ENCODE data around the gene RTN4RL2. TPM values are rescaled to one million over a fixed set of nuclear protein-coding genes. Genes with fewer than 3 reads are reported as not detected.

The RTN4RL2 gene
- total RNA-seq, 6 experiments from 2014 or later, result 12.5 to 54.4 (median 18.6) TPM

GRCh38 chr11:57426439-57426928 is 33.8 kb upstream of the RTN4RL2 start:
- DNase-seq, result peak in 1 of 3 donors; percentile 44
- H3K9me3 ChIP-seq, result no peaks in the 10 kb centered on the region
- TF ChIP-seq CTCF (IDR thresholded peaks at IDR 0.05) (no peak), POLR2A (IDR thresholded peaks at IDR 0.05) (no peak)
- H3K27ac ChIP-seq, result peak overlapping the region; percentile 98 to 99 (median 99)
- H3K4me1 ChIP-seq, result peaks cover 0 to 86% (median 30%) of the 10 kb centered on the region in 4 donors
- H3K36me3 ChIP-seq, result peaks cover 0 to 14% (median 7%) of the 10 kb centered on the region in 4 donors
- no peaks in the 10 kb centered on the region for H3K27me3 ChIP-seq
- ATAC-seq, result peak; percentile 1 to 20 (median 11)
- H3K4me3 ChIP-seq, result peak overlapping the region; percentile 66 to 70 (median 67)
- intact Hi-C loops (cut with DNase I), result no loop called here
- WGBS (ENCODE audit: insufficient coverage, low coverage, low lambda C conversion rate, missing lambda C conversion rate), result 2% methylated on average over 11 of the region's 16 CpGs

GRCh38 chr11:57426929-57427726 is 33.2 kb upstream of the RTN4RL2 start, which contains the start of gene SLC43A3:
Gene SLC43A3, minus strand, starts transcription at chr11:57427121. Its CDS starts 949 bp downstream, at chr11:57426172.
- intact Hi-C loops (cut with DNase I), result no loop called here
- H3K4me1 ChIP-seq, result peaks cover 0 to 82% (median 30%) of the 10 kb centered on the region in 4 donors
- H3K27me3 ChIP-seq, result no peaks in the 10 kb centered on the region
- peaks cover 0 to 14% (median 7%) of the 10 kb centered on the region in 4 donors for H3K36me3 ChIP-seq
- no peaks in the 10 kb centered on the region for H3K9me3 ChIP-seq
- WGBS (ENCODE audit: insufficient coverage, low coverage, low lambda C conversion rate, missing lambda C conversion rate), result 3% methylated on average over 16 of the region's 39 CpGs
- DNase-seq, result peak; percentile 87 to 89 (median 89)
- H3K4me3 ChIP-seq, result peak within 1 kb of the TSS; percentile 66 to 70 (median 67)
- peak within 1 kb of the TSS; percentile 98 to 99 (median 99) for H3K27ac ChIP-seq
- TF ChIP-seq CTCF (IDR thresholded peaks at IDR 0.05) (peak in 1 of 4 donors; percentile 4), POLR2A (IDR thresholded peaks at IDR 0.05) (peak; percentile 78)
- peak; percentile 58 to 77 (median 68) for ATAC-seq

GRCh38 chr11:57427727-57428082 is 32.6 kb upstream of the RTN4RL2 start:
- H3K4me1 ChIP-seq, result peaks cover 0 to 82% (median 30%) of the 10 kb centered on the region in 4 donors
- 25% methylated on average over 6 of the region's 8 CpGs for WGBS (ENCODE audit: insufficient coverage, low coverage, low lambda C conversion rate, missing lambda C conversion rate)
- peak overlapping the region; percentile 98 to 99 (median 99) for H3K27ac ChIP-seq
- TF ChIP-seq CTCF (IDR thresholded peaks at IDR 0.05), result no peak
- no peak for TF ChIP-seq POLR2A (IDR thresholded peaks at IDR 0.05)
- peak overlapping the region in 1 of 3 donors; percentile 66 for H3K4me3 ChIP-seq
- intact Hi-C loops (cut with DNase I), result no loop called here
- H3K36me3 ChIP-seq, result peaks cover 0 to 14% (median 5%) of the 10 kb centered on the region in 4 donors
- DNase-seq, result peak; percentile 54 to 75 (median 75)
- peak in 3 of 4 donors; percentile 0 to 7 (median 1) for ATAC-seq
- H3K27me3 ChIP-seq, result no peaks in the 10 kb centered on the region
- H3K9me3 ChIP-seq, result no peaks in the 10 kb centered on the region

GRCh38 chr11:57428643-57429042 is 31.7 kb upstream of the RTN4RL2 start:
- no peak for TF ChIP-seq POLR2A (IDR thresholded peaks at IDR 0.05)
- no peak for TF ChIP-seq CTCF (IDR thresholded peaks at IDR 0.05)
- Histone ChIP-seq H3K27ac (peak overlapping the region; percentile 55 to 99 (median 98)), H3K9me3 (no peaks in the 10 kb centered on the region), H3K27me3 (no peaks in the 10 kb centered on the region), H3K4me3 (no peak overlapping the region), H3K4me1 (peaks cover 0 to 77% (median 30%) of the 10 kb centered on the region in 4 donors), H3K36me3 (peaks cover 0 to 5% (median 1%) of the 10 kb centered on the region in 4 donors)
- intact Hi-C loops (cut with DNase I), result no loop called here
- ATAC-seq, result no peak
- 28% methylated on average over 2 of the region's 5 CpGs for WGBS (ENCODE audit: insufficient coverage, low coverage, low lambda C conversion rate, missing lambda C conversion rate)
- DNase-seq, result no peak
